Mesendoderm (in vitro differentiated cells): ENCODE measurements around the gene GLYATL1B.
"Not testable (repeated sequence)": the region's sequence is repeated elsewhere in the genome, so short reads cannot be mapped to it uniquely, and the experiment has no call there.

Experiments used
- DNase-seq: peaks from one replicate; pipeline ENCODE4 v3.0.0; 2013
- H2AK5ac ChIP-seq: 2 replicates; pipeline ENCODE4 v1.6.1; 2013; ENCODE audit warnings: low read length, inconsistent platforms
- H2BK120ac ChIP-seq: 2 replicates; pipeline ENCODE4 v1.6.1; 2013; ENCODE audit warnings: low read depth, mild to moderate bottlenecking, low read length, moderate library complexity, mixed read lengths
- H2BK15ac ChIP-seq: replicated peaks from 2 replicates; pipeline ENCODE4 v1.6.1; 2013; ENCODE audit warnings: low read depth, mild to moderate bottlenecking, moderate library complexity
- H2BK5ac ChIP-seq: 2 replicates; pipeline ENCODE4 v1.6.1; 2013; ENCODE audit warnings: low read length, inconsistent platforms
- H3K18ac ChIP-seq: 2 replicates; pipeline ENCODE4 v1.6.1; 2013; ENCODE audit warnings: mild to moderate bottlenecking, low read length, mixed read lengths
- H3K23ac ChIP-seq: one replicate; pipeline ENCODE4 v1.6.1; 2013; ENCODE audit warnings: low read length
- H3K27ac ChIP-seq: 2 replicates; pipeline ENCODE4 v1.5.1; 2013; ENCODE audit warnings: low read depth, mild to moderate bottlenecking, inconsistent platforms, low read length, moderate library complexity
- H3K27me3 ChIP-seq: 2 replicates; pipeline ENCODE4 v1.6.1; 2013; ENCODE audit warnings: low read length, control low read depth, mild to moderate bottlenecking, inconsistent platforms; ENCODE audit not compliant: insufficient read depth, poor library complexity
- H3K36me3 ChIP-seq: 2 replicates; pipeline ENCODE4 v1.6.1; 2013; ENCODE audit warnings: low read length, inconsistent platforms; ENCODE audit not compliant: control insufficient read depth, insufficient read depth
- H3K4ac ChIP-seq: one replicate; pipeline ENCODE4 v1.6.1; 2013; ENCODE audit warnings: low read depth, mild to moderate bottlenecking, low read length, moderate library complexity
- H3K4me1 ChIP-seq: 2 replicates; pipeline ENCODE4 v1.6.1; 2013; ENCODE audit warnings: low read depth, low read length, inconsistent platforms; ENCODE audit not compliant: control insufficient read depth
- H3K4me2 ChIP-seq: 2 replicates; pipeline ENCODE4 v1.6.1; 2013; ENCODE audit warnings: low read length
- H3K4me3 ChIP-seq: 2 replicates; pipeline ENCODE4 v1.5.1; 2013; ENCODE audit warnings: mild to moderate bottlenecking, low read length
- H3K56ac ChIP-seq: one replicate; pipeline ENCODE4 v1.6.1; 2013; ENCODE audit warnings: low read length
- H3K79me1 ChIP-seq: 2 replicates; pipeline ENCODE4 v1.6.1; 2013; ENCODE audit warnings: low read length, inconsistent platforms
- H3K79me2 ChIP-seq: 2 replicates; pipeline ENCODE4 v1.6.1; 2013; ENCODE audit warnings: mild to moderate bottlenecking, low read length; ENCODE audit not compliant: control insufficient read depth, insufficient read depth
- H3K9ac ChIP-seq: 2 replicates; pipeline ENCODE4 v1.6.1; 2013; ENCODE audit warnings: low read length, inconsistent platforms
- H4K5ac ChIP-seq: one replicate; pipeline ENCODE4 v1.6.1; 2013; ENCODE audit warnings: low read length
- H4K8ac ChIP-seq: one replicate; pipeline ENCODE4 v1.6.1; 2013; ENCODE audit warnings: low read depth, mild to moderate bottlenecking, control low read depth, low read length, moderate library complexity
- WGBS: extraction: QIAGEN DNeasy Blood & Tissue Kit; methylation state at CpG from one replicate; pipeline ENCODE4 v1.1.7; 2013; ENCODE audit warnings: low lambda C conversion rate, missing lambda C conversion rate; ENCODE audit not compliant: insufficient coverage; ENCODE audit errors: extremely low coverage; 5-methylcytosine and 5-hydroxymethylcytosine counted together

Gene GLYATL1B

GRCh38 chr11:59053387-59053786 lies 32.7 kb upstream of the GLYATL1B start:
- no peak overlapping the region for H2BK5ac ChIP-seq
- H3K79me1 ChIP-seq, result no peaks in the 10 kb centered on the region
- H3K9ac ChIP-seq, result no peak overlapping the region
- H3K79me2 ChIP-seq, result no peaks in the 10 kb centered on the region
- WGBS, result no CpG with 5 or more reads among the region's 2 CpGs
- H2BK15ac ChIP-seq, result no peak overlapping the region
- H3K36me3 ChIP-seq, result no peaks in the 10 kb centered on the region
- H4K8ac ChIP-seq, result no peak overlapping the region
- H3K27ac ChIP-seq, result no peak overlapping the region
- no peak overlapping the region for H3K18ac ChIP-seq
- H3K4ac ChIP-seq, result no peak overlapping the region
- no peak overlapping the region for H3K56ac ChIP-seq
- no peak overlapping the region for H3K23ac ChIP-seq
- H4K5ac ChIP-seq, result no peak overlapping the region
- no peaks in the 10 kb centered on the region for H3K4me1 ChIP-seq
- no peak overlapping the region for H2AK5ac ChIP-seq
- no peak overlapping the region for H3K4me2 ChIP-seq
- no peak overlapping the region for H2BK120ac ChIP-seq
- DNase-seq, result peak; percentile 70
- no peaks in the 10 kb centered on the region for H3K27me3 ChIP-seq
- no peak overlapping the region for H3K4me3 ChIP-seq

GRCh38 chr11:59058120-59059033 lies 27.7 kb upstream of the GLYATL1B start:
- Histone ChIP-seq H3K9ac (peak overlapping the region; percentile 27), H3K4me2 (peak overlapping the region; percentile 42)
- H2BK120ac ChIP-seq, H4K8ac ChIP-seq, H3K56ac ChIP-seq, H3K23ac ChIP-seq, H3K79me1 ChIP-seq, H3K4me1 ChIP-seq, H3K79me2 ChIP-seq, H3K27me3 ChIP-seq, H3K4me3 ChIP-seq, H3K27ac ChIP-seq, H3K18ac ChIP-seq, H2BK15ac ChIP-seq, H3K36me3 ChIP-seq, H2BK5ac ChIP-seq, H2AK5ac ChIP-seq, H4K5ac ChIP-seq, H3K4ac ChIP-seq: not testable (repeated sequence)
- WGBS, result no CpG with 5 or more reads among the region's 27 CpGs
- DNase-seq, result peak; percentile 99

GRCh38 chr11:59060096-59060495 lies 26.0 kb upstream of the GLYATL1B start:
- not testable (repeated sequence) for H3K36me3 ChIP-seq, H4K8ac ChIP-seq, H4K5ac ChIP-seq, H2BK15ac ChIP-seq, H3K9ac ChIP-seq, H3K79me1 ChIP-seq, H3K4me3 ChIP-seq, H2AK5ac ChIP-seq, H3K4ac ChIP-seq, H3K4me1 ChIP-seq, H3K79me2 ChIP-seq, H3K27ac ChIP-seq, H3K27me3 ChIP-seq, H2BK5ac ChIP-seq, DNase-seq, H2BK120ac ChIP-seq, H3K56ac ChIP-seq, H3K4me2 ChIP-seq, H3K18ac ChIP-seq, H3K23ac ChIP-seq
- WGBS, result no CpG with 5 or more reads among the region's 3 CpGs

- Histone ChIP-seq H3K4me3 (no peak overlapping the region), H3K23ac (no peak overlapping the region)
- WGBS, result no CpG with 5 or more reads among the region's 56 CpGs
These were observed 23.2 kb upstream of the GLYATL1B start for GRCh38 chr11:59062602-59063529.

GRCh38 chr11:59063996-59064727 lies 21.9 kb upstream of the GLYATL1B start:
- not testable (repeated sequence) for H3K79me1 ChIP-seq, H3K79me2 ChIP-seq, H2AK5ac ChIP-seq, H3K9ac ChIP-seq, H2BK120ac ChIP-seq, H3K56ac ChIP-seq, H3K4me3 ChIP-seq, H3K4me2 ChIP-seq, H3K27me3 ChIP-seq, H2BK5ac ChIP-seq, H3K36me3 ChIP-seq, DNase-seq, H2BK15ac ChIP-seq, H3K4me1 ChIP-seq, H4K5ac ChIP-seq, H3K4ac ChIP-seq, H3K27ac ChIP-seq, H3K18ac ChIP-seq, H4K8ac ChIP-seq, H3K23ac ChIP-seq
- WGBS, result no CpG with 5 or more reads among the region's 14 CpGs

More at GRCh38 chr11:59062602-59063529, 23.2 kb upstream of the GLYATL1B start:
- H4K8ac ChIP-seq, result no peak overlapping the region
- peak; percentile 22 for DNase-seq
- H3K79me2 ChIP-seq, result no peaks in the 10 kb centered on the region
- H3K4ac ChIP-seq, result no peak overlapping the region
- no peak overlapping the region for H2AK5ac ChIP-seq
- H2BK15ac ChIP-seq, result no peak overlapping the region
- H2BK120ac ChIP-seq, result no peak overlapping the region
- no peak overlapping the region for H3K56ac ChIP-seq
- no peak overlapping the region for H3K27ac ChIP-seq
- no peaks in the 10 kb centered on the region for H3K27me3 ChIP-seq
- H2BK5ac ChIP-seq, result no peak overlapping the region
- H3K36me3 ChIP-seq, result no peaks in the 10 kb centered on the region
- no peak overlapping the region for H3K9ac ChIP-seq
- H4K5ac ChIP-seq, result no peak overlapping the region
- H3K4me1 ChIP-seq, result no peaks in the 10 kb centered on the region
- H3K79me1 ChIP-seq, result no peaks in the 10 kb centered on the region
- H3K18ac ChIP-seq, result no peak overlapping the region
- H3K4me2 ChIP-seq, result no peak overlapping the region
